ENCODE measurements around the gene ADGRV1.

- TF ChIP-seq CTCF (conservative IDR thresholded peaks at IDR 0.05; ENCODE audit: low read length) (no peak), EZH2phosphoT487 (IDR thresholded peaks at IDR 0.05; ENCODE audit: borderline replicate concordance) (no peak)
These were observed 567.9 kb downstream of the ADGRV1 start for GRCh38 chr5:91126448-91126847.

Measured in Loucy (cell line).